WTC11 (cell line): Measurements from ENCODE around the gene LYST. TPM values are rescaled to one million over a fixed set of nuclear protein-coding genes. Genes with fewer than 3 reads are reported as not detected.

Source experiments
- ATAC-seq: fragments of 200-7000 bp; cut with Tn5 transposase; 2 replicates; pipeline ENCODE4 v1.10.0; 2021; ENCODE audit warnings: mild to moderate bottlenecking, moderate library complexity
- CTCF ChIA-PET: fragments of 300-600 bp; sonication (Branson Sonifier 250); formaldehyde crosslinking; loops from one replicate; lab custom pipeline; 2021; ENCODE audit warnings: antibody characterized with exemption; lab: Charles Lee
- POLR2A ChIA-PET: fragments of 350-600 bp; sonication (Branson Sonifier 250); formaldehyde crosslinking; loops from one replicate; lab custom pipeline; 2021; ENCODE audit warnings: antibody characterized with exemption; lab: Charles Lee
- DNase-seq: peaks from one replicate; pipeline ENCODE4 v3.0.0; 2021; ENCODE audit warnings: low spot score
- H3K27ac Mint-ChIP-seq: 2 replicates; pipeline ENCODE4 v1.8.0; 2021; ENCODE audit warnings: mixed read lengths
- H3K27me3 Mint-ChIP-seq: 2 replicates; pipeline ENCODE4 v1.8.0; 2021; ENCODE audit warnings: low read depth, mild to moderate bottlenecking, moderate library complexity, mixed read lengths
- H3K36me3 Mint-ChIP-seq: 2 replicates; pipeline ENCODE4 v1.8.0; 2021; ENCODE audit warnings: mixed read lengths
- H3K4me1 Mint-ChIP-seq: 2 replicates; pipeline ENCODE4 v1.8.0; 2022; ENCODE audit warnings: mixed read lengths
- H3K4me3 Mint-ChIP-seq: 2 replicates; pipeline ENCODE4 v1.8.0; 2021; ENCODE audit warnings: mild to moderate bottlenecking, moderate library complexity, mixed read lengths
- H3K9me3 Mint-ChIP-seq: 2 replicates; pipeline ENCODE4 v1.8.0; 2021; ENCODE audit warnings: mixed read lengths
- ATF1 ChIP-seq: sonication (generic); formaldehyde crosslinking; IDR thresholded peaks from 2 replicates; pipeline ENCODE4 v1.8.1; 2023; ENCODE audit warnings: mild to moderate bottlenecking, moderate library complexity, missing genetic modification reagents
- CBFB ChIP-seq: sonication (generic); formaldehyde crosslinking; IDR thresholded peaks from 2 replicates; pipeline ENCODE4 v1.8.1; 2022; ENCODE audit warnings: mild to moderate bottlenecking, low read depth, missing genetic modification reagents
- CREB1 ChIP-seq: sonication (generic); formaldehyde crosslinking; IDR thresholded peaks from 2 replicates; pipeline ENCODE4 v1.8.0; 2023; ENCODE audit warnings: mild to moderate bottlenecking, missing genetic modification reagents
- EMX1 ChIP-seq: fragments of 250-450 bp; sonication (Bioruptor Pico); IDR thresholded peaks from 2 replicates; pipeline ENCODE4 v1.8.0; 2021; ENCODE audit warnings: mild to moderate bottlenecking
- ESRRA ChIP-seq: sonication (generic); formaldehyde crosslinking; IDR thresholded peaks from 2 replicates; pipeline ENCODE4 v1.8.1; 2022; ENCODE audit warnings: mild to moderate bottlenecking, missing genetic modification reagents, borderline replicate concordance
- ETV6 ChIP-seq: sonication (generic); formaldehyde crosslinking; IDR thresholded peaks from 2 replicates; pipeline ENCODE4 v1.8.1; 2022; ENCODE audit warnings: mild to moderate bottlenecking, missing genetic modification reagents
- NFATC4 ChIP-seq: fragments of 250-450 bp; sonication (Bioruptor Pico); IDR thresholded peaks from 2 replicates; pipeline ENCODE4 v1.9.0; 2021; ENCODE audit warnings: mild to moderate bottlenecking
- NFYB ChIP-seq: sonication (generic); formaldehyde crosslinking; conservative IDR thresholded peaks from 2 replicates; pipeline ENCODE4 v1.8.0; 2022; ENCODE audit warnings: low read depth, missing genetic modification reagents
- NR2C2 ChIP-seq: sonication (generic); formaldehyde crosslinking; IDR thresholded peaks from 2 replicates; pipeline ENCODE4 v1.8.0; 2022; ENCODE audit warnings: mild to moderate bottlenecking, missing genetic modification reagents
- OVOL2 ChIP-seq: fragments of 250-450 bp; sonication (Bioruptor Pico); IDR thresholded peaks from 2 replicates; pipeline ENCODE4 v1.9.0; 2021; ENCODE audit warnings: mild to moderate bottlenecking, borderline replicate concordance
- PRRX2 ChIP-seq: fragments of 250-450 bp; sonication (Bioruptor Pico); IDR thresholded peaks from 2 replicates; pipeline ENCODE4 v1.8.0; 2021; ENCODE audit warnings: mild to moderate bottlenecking
- SP1 ChIP-seq: sonication (generic); formaldehyde crosslinking; conservative IDR thresholded peaks from 2 replicates; pipeline ENCODE4 v1.8.1; 2022; ENCODE audit warnings: missing genetic modification reagents
- ZNF121 ChIP-seq: sonication (generic); formaldehyde crosslinking; IDR thresholded peaks from 2 replicates; pipeline ENCODE4 v1.8.0; 2023; ENCODE audit warnings: missing genetic modification reagents
- ZNF138 ChIP-seq: sonication (generic); formaldehyde crosslinking; conservative IDR thresholded peaks from 2 replicates; pipeline ENCODE4 v1.8.1; 2022; ENCODE audit warnings: mild to moderate bottlenecking, moderate library complexity, missing genetic modification reagents
- ZNF263 ChIP-seq: sonication (generic); formaldehyde crosslinking; IDR thresholded peaks from 2 replicates; pipeline ENCODE4 v1.8.1; 2022; ENCODE audit warnings: low read depth, mild to moderate bottlenecking, moderate library complexity, missing genetic modification reagents
- ZNF423 ChIP-seq: fragments of 250-450 bp; sonication (Bioruptor Pico); IDR thresholded peaks from 2 replicates; pipeline ENCODE4 v2.1.2; 2022; ENCODE audit warnings: mild to moderate bottlenecking, moderate library complexity
- total RNA-seq: library from RNA; stranded (reverse); gene quantifications from 3 replicates; pipeline ENCODE4 v1.2.3, GENCODE V29; 2021
- TF ChIP-seq, protein P1 (sequence below): fragments of 250-450 bp; sonication (Bioruptor Pico); IDR thresholded peaks from 2 replicates; pipeline ENCODE4 v1.9.0; 2021; ENCODE audit warnings: moderate library complexity, mild to moderate bottlenecking, inconsistent platforms, borderline replicate concordance
- TF ChIP-seq, protein P2 (sequence below): fragments of 250-450 bp; sonication (Bioruptor Pico); IDR thresholded peaks from 2 replicates; pipeline ENCODE4 v2.1.2; 2022; ENCODE audit warnings: mild to moderate bottlenecking, moderate library complexity
- TF ChIP-seq, protein P3 (sequence below): sonication (generic); formaldehyde crosslinking; IDR thresholded peaks from 2 replicates; pipeline ENCODE4 v1.8.1; 2023; ENCODE audit warnings: mild to moderate bottlenecking, missing genetic modification reagents, moderate library complexity
- TF ChIP-seq, protein P4 (sequence below): fragments of 250-450 bp; sonication (Bioruptor Pico); IDR thresholded peaks from 2 replicates; pipeline ENCODE4 v1.9.0; 2021; ENCODE audit warnings: mild to moderate bottlenecking
- TF ChIP-seq, protein P5 (sequence below): sonication (generic); formaldehyde crosslinking; conservative IDR thresholded peaks from 2 replicates; pipeline ENCODE4 v1.8.1; 2023; ENCODE audit warnings: mild to moderate bottlenecking, low read depth, missing genetic modification reagents, moderate library complexity
- TF ChIP-seq, protein P6 (sequence below): sonication (generic); formaldehyde crosslinking; IDR thresholded peaks from 2 replicates; pipeline ENCODE4 v1.8.0; 2022; ENCODE audit warnings: mild to moderate bottlenecking, missing genetic modification reagents
- TF ChIP-seq, protein P7 (sequence below): sonication (generic); formaldehyde crosslinking; IDR thresholded peaks from 2 replicates; pipeline ENCODE4 v1.8.1; 2022; ENCODE audit warnings: missing genetic modification reagents, borderline replicate concordance

The LYST gene
- total RNA-seq, 1 experiment from 2014 or later = 0.59 TPM

DNA sequence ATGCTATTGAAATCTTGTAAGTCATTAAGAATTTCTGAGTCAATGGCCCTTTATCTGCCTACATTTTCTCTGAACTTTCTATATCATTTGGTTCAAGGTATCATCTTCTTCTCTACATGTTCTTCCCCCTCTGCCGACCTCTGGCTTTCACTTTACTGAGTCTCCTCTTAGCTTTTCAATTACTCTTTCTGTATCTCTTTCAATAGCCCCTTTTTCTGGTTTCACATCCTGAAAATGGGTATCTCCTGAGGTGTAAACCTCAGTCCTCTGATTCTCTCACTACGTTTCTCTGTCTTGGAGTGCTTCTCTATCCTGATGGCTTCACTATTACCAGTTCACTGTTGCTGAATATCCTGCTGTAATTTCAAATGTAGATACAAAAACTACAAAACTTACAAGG, 98.9 kb downstream of the LYST start:
- no peak overlapping the region for H3K4me3 Mint-ChIP-seq
- ATAC-seq = no peak
- no peak overlapping the region for H3K27ac Mint-ChIP-seq
- ChIA-PET CTCF (no interaction called here), POLR2A (no interaction called here)
- no peaks in the 10 kb centered on the region for H3K27me3 Mint-ChIP-seq
- TF ChIP-seq SP1 (CRISPR knock-in tag) = no peak
- TF ChIP-seq OVOL2 (CRISPR knock-in tag) = no peak
- TF ChIP-seq CREB1 (CRISPR knock-in tag) = no peak
- no peak for TF ChIP-seq CBFB (CRISPR knock-in tag)
- TF ChIP-seq, protein P1, sequence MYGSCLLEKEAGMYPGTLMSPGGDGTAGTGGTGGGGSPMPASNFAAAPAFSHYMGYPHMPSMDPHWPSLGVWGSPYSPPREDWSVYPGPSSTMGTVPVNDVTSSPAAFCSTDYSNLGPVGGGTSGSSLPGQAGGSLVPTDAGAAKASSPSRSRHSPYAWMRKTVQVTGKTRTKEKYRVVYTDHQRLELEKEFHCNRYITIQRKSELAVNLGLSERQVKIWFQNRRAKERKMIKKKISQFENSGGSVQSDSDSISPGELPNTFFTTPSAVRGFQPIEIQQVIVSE (CRISPR knock-in tag) = no peak
- no peak for TF ChIP-seq NFYB (CRISPR knock-in tag)
- no peak for TF ChIP-seq EMX1
- TF ChIP-seq, protein P2, sequence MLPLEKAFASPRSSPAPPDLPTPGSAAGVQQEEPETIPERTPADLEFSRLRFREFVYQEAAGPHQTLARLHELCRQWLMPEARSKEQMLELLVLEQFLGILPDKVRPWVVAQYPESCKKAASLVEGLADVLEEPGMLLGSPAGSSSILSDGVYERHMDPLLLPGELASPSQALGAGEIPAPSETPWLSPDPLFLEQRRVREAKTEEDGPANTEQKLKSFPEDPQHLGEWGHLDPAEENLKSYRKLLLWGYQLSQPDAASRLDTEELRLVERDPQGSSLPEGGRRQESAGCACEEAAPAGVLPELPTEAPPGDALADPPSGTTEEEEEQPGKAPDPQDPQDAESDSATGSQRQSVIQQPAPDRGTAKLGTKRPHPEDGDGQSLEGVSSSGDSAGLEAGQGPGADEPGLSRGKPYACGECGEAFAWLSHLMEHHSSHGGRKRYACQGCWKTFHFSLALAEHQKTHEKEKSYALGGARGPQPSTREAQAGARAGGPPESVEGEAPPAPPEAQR = no peak
- no peak for TF ChIP-seq NR2C2 (CRISPR knock-in tag)
- no peaks in the 10 kb centered on the region for H3K36me3 Mint-ChIP-seq
- DNase-seq = no peak
- H3K9me3 Mint-ChIP-seq = no peaks in the 10 kb centered on the region
- H3K4me1 Mint-ChIP-seq = no peaks in the 10 kb centered on the region

DNA sequence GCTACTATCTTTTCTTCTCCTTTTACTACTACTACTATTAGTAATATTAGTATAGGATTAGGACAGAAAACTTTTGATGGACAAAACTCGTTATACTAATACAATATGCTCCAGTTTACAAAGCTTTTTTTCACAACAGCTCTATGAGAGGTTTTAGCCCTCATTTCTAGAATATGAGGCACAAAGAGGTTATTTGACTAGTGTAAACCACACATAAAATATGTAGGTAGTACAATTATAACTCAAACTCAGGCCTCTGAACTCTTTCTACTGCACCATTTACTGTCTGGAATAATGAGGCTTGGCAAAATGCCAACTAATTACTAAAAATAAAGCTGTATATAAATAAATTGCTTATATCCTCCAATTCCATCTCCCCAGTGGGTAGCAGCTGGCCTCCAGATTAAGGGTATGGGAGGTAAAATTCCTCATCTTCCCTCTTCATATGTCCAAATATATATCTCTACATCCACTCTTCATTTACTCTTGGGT, 99.9 kb downstream of the LYST start:
- TF ChIP-seq ZNF121 (CRISPR knock-in tag) = no peak
- no peak for TF ChIP-seq ZNF263 (CRISPR knock-in tag)
- TF ChIP-seq ZNF138 = no peak
- no peaks in the 10 kb centered on the region for H3K36me3 Mint-ChIP-seq
- ATAC-seq (no peak), DNase-seq (no peak)
- no peak overlapping the region for H3K4me3 Mint-ChIP-seq
- POLR2A ChIA-PET = no interaction called here
- H3K27ac Mint-ChIP-seq = no peak overlapping the region
- CTCF ChIA-PET = no interaction called here
- no peaks in the 10 kb centered on the region; the same call in 1 of the 2 replicates for H3K27me3 Mint-ChIP-seq
- H3K4me1 Mint-ChIP-seq = no peaks in the 10 kb centered on the region
- H3K9me3 Mint-ChIP-seq = no peaks in the 10 kb centered on the region

DNA sequence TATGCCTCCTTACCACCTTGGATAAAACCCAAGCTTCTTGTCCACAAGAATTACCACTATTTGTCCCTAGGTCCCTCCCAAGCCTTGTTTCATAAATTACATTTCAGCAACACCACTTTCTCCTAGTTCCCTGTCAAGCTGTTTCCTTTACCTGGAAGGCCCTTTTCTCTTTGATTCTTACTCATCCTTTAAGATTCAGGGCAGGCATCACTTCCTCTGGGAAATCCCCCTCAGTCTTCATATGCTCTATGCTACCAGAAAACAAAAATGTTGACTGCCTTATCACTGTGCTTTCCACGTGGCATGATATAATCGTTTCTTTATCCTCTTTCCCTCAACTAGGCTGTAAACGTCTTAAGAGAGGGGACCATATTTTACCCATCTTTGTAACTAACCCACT, 102.7 kb downstream of the LYST start:
- H3K9me3 Mint-ChIP-seq = no peaks in the 10 kb centered on the region
- DNase-seq = no peak
- ChIA-PET POLR2A (no interaction called here), CTCF (interaction anchor here (1.8 kb wide), 1 partner anchor 207 kb away, joined by 3 read pairs; no protein-coding TSS in a partner anchor)
- H3K4me1 Mint-ChIP-seq = no peaks in the 10 kb centered on the region
- no peaks in the 10 kb centered on the region for H3K36me3 Mint-ChIP-seq
- no peak overlapping the region for H3K27ac Mint-ChIP-seq
- no peak overlapping the region for H3K4me3 Mint-ChIP-seq
- ATAC-seq = no peak
- TF ChIP-seq, protein P3, sequence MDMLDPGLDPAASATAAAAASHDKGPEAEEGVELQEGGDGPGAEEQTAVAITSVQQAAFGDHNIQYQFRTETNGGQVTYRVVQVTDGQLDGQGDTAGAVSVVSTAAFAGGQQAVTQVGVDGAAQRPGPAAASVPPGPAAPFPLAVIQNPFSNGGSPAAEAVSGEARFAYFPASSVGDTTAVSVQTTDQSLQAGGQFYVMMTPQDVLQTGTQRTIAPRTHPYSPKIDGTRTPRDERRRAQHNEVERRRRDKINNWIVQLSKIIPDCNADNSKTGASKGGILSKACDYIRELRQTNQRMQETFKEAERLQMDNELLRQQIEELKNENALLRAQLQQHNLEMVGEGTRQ (CRISPR knock-in tag) = no peak
- no peak for TF ChIP-seq ETV6
- TF ChIP-seq NFATC4 = no peak
- TF ChIP-seq, protein P4, sequence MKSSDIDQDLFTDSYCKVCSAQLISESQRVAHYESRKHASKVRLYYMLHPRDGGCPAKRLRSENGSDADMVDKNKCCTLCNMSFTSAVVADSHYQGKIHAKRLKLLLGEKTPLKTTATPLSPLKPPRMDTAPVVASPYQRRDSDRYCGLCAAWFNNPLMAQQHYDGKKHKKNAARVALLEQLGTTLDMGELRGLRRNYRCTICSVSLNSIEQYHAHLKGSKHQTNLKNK = no peak
- TF ChIP-seq ZNF423 = no peak
- TF ChIP-seq, protein P5, sequence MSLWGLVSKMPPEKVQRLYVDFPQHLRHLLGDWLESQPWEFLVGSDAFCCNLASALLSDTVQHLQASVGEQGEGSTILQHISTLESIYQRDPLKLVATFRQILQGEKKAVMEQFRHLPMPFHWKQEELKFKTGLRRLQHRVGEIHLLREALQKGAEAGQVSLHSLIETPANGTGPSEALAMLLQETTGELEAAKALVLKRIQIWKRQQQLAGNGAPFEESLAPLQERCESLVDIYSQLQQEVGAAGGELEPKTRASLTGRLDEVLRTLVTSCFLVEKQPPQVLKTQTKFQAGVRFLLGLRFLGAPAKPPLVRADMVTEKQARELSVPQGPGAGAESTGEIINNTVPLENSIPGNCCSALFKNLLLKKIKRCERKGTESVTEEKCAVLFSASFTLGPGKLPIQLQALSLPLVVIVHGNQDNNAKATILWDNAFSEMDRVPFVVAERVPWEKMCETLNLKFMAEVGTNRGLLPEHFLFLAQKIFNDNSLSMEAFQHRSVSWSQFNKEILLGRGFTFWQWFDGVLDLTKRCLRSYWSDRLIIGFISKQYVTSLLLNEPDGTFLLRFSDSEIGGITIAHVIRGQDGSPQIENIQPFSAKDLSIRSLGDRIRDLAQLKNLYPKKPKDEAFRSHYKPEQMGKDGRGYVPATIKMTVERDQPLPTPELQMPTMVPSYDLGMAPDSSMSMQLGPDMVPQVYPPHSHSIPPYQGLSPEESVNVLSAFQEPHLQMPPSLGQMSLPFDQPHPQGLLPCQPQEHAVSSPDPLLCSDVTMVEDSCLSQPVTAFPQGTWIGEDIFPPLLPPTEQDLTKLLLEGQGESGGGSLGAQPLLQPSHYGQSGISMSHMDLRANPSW (CRISPR knock-in tag) = no peak
- TF ChIP-seq, protein P6, sequence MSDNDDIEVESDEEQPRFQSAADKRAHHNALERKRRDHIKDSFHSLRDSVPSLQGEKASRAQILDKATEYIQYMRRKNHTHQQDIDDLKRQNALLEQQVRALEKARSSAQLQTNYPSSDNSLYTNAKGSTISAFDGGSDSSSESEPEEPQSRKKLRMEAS (CRISPR knock-in tag) = no peak
- no peak for TF ChIP-seq ESRRA (CRISPR knock-in tag)
- no peak for TF ChIP-seq SP1 (CRISPR knock-in tag)
- no peak for TF ChIP-seq ATF1 (CRISPR knock-in tag)
- TF ChIP-seq PRRX2 (CRISPR knock-in tag) = no peak
- TF ChIP-seq, protein P7, sequence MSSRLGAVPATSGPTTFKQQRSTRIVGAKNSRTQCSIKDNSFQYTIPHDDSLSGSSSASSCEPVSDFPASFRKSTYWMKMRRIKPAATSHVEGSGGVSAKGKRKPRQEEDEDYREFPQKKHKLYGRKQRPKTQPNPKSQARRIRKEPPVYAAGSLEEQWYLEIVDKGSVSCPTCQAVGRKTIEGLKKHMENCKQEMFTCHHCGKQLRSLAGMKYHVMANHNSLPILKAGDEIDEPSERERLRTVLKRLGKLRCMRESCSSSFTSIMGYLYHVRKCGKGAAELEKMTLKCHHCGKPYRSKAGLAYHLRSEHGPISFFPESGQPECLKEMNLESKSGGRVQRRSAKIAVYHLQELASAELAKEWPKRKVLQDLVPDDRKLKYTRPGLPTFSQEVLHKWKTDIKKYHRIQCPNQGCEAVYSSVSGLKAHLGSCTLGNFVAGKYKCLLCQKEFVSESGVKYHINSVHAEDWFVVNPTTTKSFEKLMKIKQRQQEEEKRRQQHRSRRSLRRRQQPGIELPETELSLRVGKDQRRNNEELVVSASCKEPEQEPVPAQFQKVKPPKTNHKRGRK (CRISPR knock-in tag) = no peak
- TF ChIP-seq CBFB (CRISPR knock-in tag) = no peak
- no peaks in the 10 kb centered on the region; the same call in 1 of the 2 replicates for H3K27me3 Mint-ChIP-seq
